B cell (primary cell): ENCODE measurements around the gene PKNOX1. TPM values are rescaled to one million over a fixed set of nuclear protein-coding genes. Genes with fewer than 3 reads are reported as not detected.

Experiments
- ATAC-seq: fragments of 200-7000 bp; cut with Tn5 transposase; one replicate; pipeline ENCODE4 v1.10.0; 2021; ENCODE audit warnings: low read depth, mild to moderate bottlenecking, moderate number of reproducible peaks, moderate library complexity
- CTCF ChIA-PET: fragments of 350-600 bp; sonication (Branson Sonifier 250); formaldehyde crosslinking; loops from one replicate; lab custom pipeline; 2021; ENCODE audit warnings: antibody characterized with exemption, inconsistent platforms; lab: Charles Lee
- POLR2A ChIA-PET: fragments of 350-600 bp; sonication (Branson Sonifier 250); formaldehyde crosslinking; loops from one replicate; lab custom pipeline; 2021; ENCODE audit warnings: antibody characterized with exemption; lab: Charles Lee
- DNase-seq: peaks from one replicate; pipeline ENCODE4 v3.0.0; 2013
- H2AFZ ChIP-seq: 2 replicates; pipeline ENCODE4 v1.6.1; 2012; ENCODE audit warnings: mild to moderate bottlenecking, low read depth, low read length; ENCODE audit not compliant: insufficient read depth, poor library complexity, severe bottlenecking
- H3K27ac ChIP-seq, 2 donors: 1 replicate in 1 of 2; 2 replicates in 1 of 2; pipeline ENCODE4 v1.5.1; 2012 to 2013; ENCODE audit warnings: low read length in 2 of 2, mild to moderate bottlenecking in 2 of 2, moderate library complexity in 1 of 2
- H3K27me3 ChIP-seq, 4 experiments: fragments of 200-600 bp in 1 of 4; sonication (generic) in 1 of 4; replicated peaks in 1 of 4; 1 replicate in 2 of 4; 2 replicates in 2 of 4; pipeline versions ENCODE4 v1.6.1 to v1.7.0; 2013 to 2016; ENCODE audit warnings: low read length in 3 of 4, mild to moderate bottlenecking in 2 of 4, mixed read lengths in 1 of 4, moderate library complexity in 1 of 4; ENCODE audit not compliant: insufficient read depth in 4 of 4, control insufficient read depth in 3 of 4; ENCODE audit errors: control extremely low read depth in 1 of 4
- H3K36me3 ChIP-seq, 2 experiments: replicated peaks in 1 of 2; 1 replicate in 1 of 2; 2 replicates in 1 of 2; pipeline versions ENCODE4 v1.6.1 to v1.7.1; 2013; ENCODE audit warnings: low read length in 1 of 2; ENCODE audit not compliant: insufficient read depth in 2 of 2, control insufficient read depth in 1 of 2; ENCODE audit errors: control extremely low read depth in 1 of 2, extremely low read depth in 1 of 2
- H3K4me1 ChIP-seq, 2 donors: fragments of 200-600 bp in 1 of 2; sonication (generic) in 1 of 2; 1 replicate in 1 of 2; 2 replicates in 1 of 2; pipeline versions ENCODE4 v1.5.1 to v1.6.1; 2013 to 2017; ENCODE audit warnings: low read length in 2 of 2; ENCODE audit not compliant: control insufficient read depth in 2 of 2, insufficient read depth in 2 of 2
- H3K4me2 ChIP-seq: replicated peaks from 2 replicates; pipeline ENCODE3; 2012; ENCODE audit warnings: mild to moderate bottlenecking, low read depth, low read length; ENCODE audit not compliant: poor library complexity, severe bottlenecking
- H3K4me3 ChIP-seq, 5 experiments: fragments of 200-600 bp in 1 of 5; sonication (generic) in 1 of 5; 1 replicate in 3 of 5; 2 replicates in 2 of 5; pipeline versions ENCODE4 v1.5.1 to v1.7.0; 2011 to 2016; ENCODE audit warnings: low read length in 4 of 5, mild to moderate bottlenecking in 4 of 5, low read depth in 2 of 5, control low read depth in 1 of 5, moderate library complexity in 1 of 5; ENCODE audit not compliant: insufficient read depth in 1 of 5; ENCODE audit errors: control extremely low read depth in 1 of 5, extremely low read depth in 1 of 5
- H3K79me2 ChIP-seq: fragments of 200-600 bp; sonication (generic); one replicate; pipeline ENCODE4 v1.6.0; 2016; ENCODE audit warnings: low read length; ENCODE audit not compliant: control insufficient read depth, insufficient read depth
- H3K9ac ChIP-seq: fragments of 200-600 bp; sonication (generic); 2 replicates; pipeline ENCODE4 v1.6.1; 2017; ENCODE audit warnings: mild to moderate bottlenecking, low read length, moderate library complexity
- H3K9me3 ChIP-seq, 3 donors: one replicate each; pipeline versions ENCODE4 v1.6.1 to v1.7.1; 2013; ENCODE audit warnings: low read length in 2 of 3; ENCODE audit not compliant: control insufficient read depth in 2 of 3, insufficient read depth in 1 of 3; ENCODE audit errors: control extremely low read depth in 1 of 3
- H4K20me1 ChIP-seq: 2 replicates; pipeline ENCODE4 v1.6.0; 2012; ENCODE audit warnings: mild to moderate bottlenecking, low read length; ENCODE audit not compliant: insufficient read depth, control insufficient read depth, poor library complexity, severe bottlenecking
- H3K27ac Mint-ChIP-seq: one replicate; pipeline ENCODE4 v1.8.0; 2021; ENCODE audit warnings: mixed read lengths
- H3K27me3 Mint-ChIP-seq: one replicate; pipeline ENCODE4 v1.8.0; 2021; ENCODE audit warnings: mixed read lengths
- H3K4me1 Mint-ChIP-seq: one replicate; pipeline ENCODE4 v1.8.0; 2021; ENCODE audit warnings: mixed read lengths
- H3K4me3 Mint-ChIP-seq: one replicate; pipeline ENCODE4 v1.8.0; 2021; ENCODE audit warnings: mixed read lengths
- H3K9me3 Mint-ChIP-seq: one replicate; pipeline ENCODE4 v1.8.0; 2022; ENCODE audit warnings: mixed read lengths; ENCODE audit not compliant: insufficient read depth
- EZH2 ChIP-seq: IDR thresholded peaks from 2 replicates; pipeline ENCODE4 v1.6.1; 2012; ENCODE audit warnings: borderline replicate concordance, low read depth, mild to moderate bottlenecking, moderate library complexity, low read length; ENCODE audit not compliant: insufficient read depth, poor library complexity, severe bottlenecking
- WGBS: methylation state at CpG from one replicate; pipeline ENCODE4 v1.1.5; 2013; ENCODE audit warnings: missing lambda C conversion rate; ENCODE audit not compliant: insufficient coverage; 5-methylcytosine and 5-hydroxymethylcytosine counted together
- intact Hi-C: fragments of 100-400 bp; cut with micrococcal nuclease; formaldehyde crosslinking; loops from one replicate; pipeline ENCODE4 v1.10.0; 2022
- polyA plus RNA-seq: library from polyadenylated mRNA; depleted of rRNA; stranded (reverse); fragments of >200 nt; gene quantifications from 2 replicates; pipeline ENCODE4 v1.2.3, GENCODE V29; 2012
- total RNA-seq, 2 donors: library from RNA; stranded (reverse); fragments of 120-200 nt in 1 of 2; gene quantifications; 1 replicate in 1 of 2; 2 replicates in 1 of 2; pipeline versions ENCODE4 v1.2.3 to v1.2.4, GENCODE V29; 2013 to 2022
- TF ChIP-seq, protein P1 (sequence below): fragments of 200-600 bp; IDR thresholded peaks from one replicate; pipeline ENCODE4 v1.8.0; 2022; ENCODE audit warnings: antibody characterized with exemption, mild to moderate bottlenecking

Gene PKNOX1
- total and polyA plus RNA-seq, 2 donors (not counting 1 experiment from before 2014, with no cell fraction given): 7.6 to 29.5 TPM

DNA sequence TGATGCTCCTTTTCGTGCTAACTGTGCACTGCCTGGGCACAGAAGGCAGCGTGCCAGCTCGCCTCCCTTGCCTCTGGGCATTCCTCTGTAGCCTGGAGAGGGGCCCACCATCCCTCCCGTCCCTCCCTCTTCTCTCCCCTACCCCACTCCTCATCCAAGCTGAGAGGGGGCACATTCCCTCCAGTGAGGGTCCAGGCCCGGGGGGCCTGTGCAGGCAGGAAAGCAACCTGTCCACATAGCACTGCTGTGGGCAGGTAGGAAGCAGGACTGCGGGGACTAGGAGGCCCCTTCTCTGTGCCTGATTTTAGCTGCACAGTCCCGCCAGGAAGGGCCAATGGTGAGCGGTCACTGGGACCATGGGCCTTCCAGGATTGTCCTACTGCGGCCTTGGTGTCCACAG is 10.3 kb upstream of the PKNOX1 start:
- H3K27me3 Mint-ChIP-seq: no peaks in the 10 kb centered on the region
- Histone ChIP-seq H3K9me3 (no peaks in the 10 kb centered on the region), H3K27me3 (no peaks in the 10 kb centered on the region), H4K20me1 (no peaks in the 10 kb centered on the region), H3K36me3 (no peaks in the 10 kb centered on the region), H3K4me3 (no peak overlapping the region), H3K27ac (no peak overlapping the region), H3K79me2 (no peaks in the 10 kb centered on the region), H3K4me2 (no peak overlapping the region), H3K4me1 (no peaks in the 10 kb centered on the region), H2AFZ (no peak overlapping the region), H3K9ac (no peak overlapping the region)
- no peaks in the 10 kb centered on the region for H3K4me1 Mint-ChIP-seq
- TF ChIP-seq, protein P1, sequence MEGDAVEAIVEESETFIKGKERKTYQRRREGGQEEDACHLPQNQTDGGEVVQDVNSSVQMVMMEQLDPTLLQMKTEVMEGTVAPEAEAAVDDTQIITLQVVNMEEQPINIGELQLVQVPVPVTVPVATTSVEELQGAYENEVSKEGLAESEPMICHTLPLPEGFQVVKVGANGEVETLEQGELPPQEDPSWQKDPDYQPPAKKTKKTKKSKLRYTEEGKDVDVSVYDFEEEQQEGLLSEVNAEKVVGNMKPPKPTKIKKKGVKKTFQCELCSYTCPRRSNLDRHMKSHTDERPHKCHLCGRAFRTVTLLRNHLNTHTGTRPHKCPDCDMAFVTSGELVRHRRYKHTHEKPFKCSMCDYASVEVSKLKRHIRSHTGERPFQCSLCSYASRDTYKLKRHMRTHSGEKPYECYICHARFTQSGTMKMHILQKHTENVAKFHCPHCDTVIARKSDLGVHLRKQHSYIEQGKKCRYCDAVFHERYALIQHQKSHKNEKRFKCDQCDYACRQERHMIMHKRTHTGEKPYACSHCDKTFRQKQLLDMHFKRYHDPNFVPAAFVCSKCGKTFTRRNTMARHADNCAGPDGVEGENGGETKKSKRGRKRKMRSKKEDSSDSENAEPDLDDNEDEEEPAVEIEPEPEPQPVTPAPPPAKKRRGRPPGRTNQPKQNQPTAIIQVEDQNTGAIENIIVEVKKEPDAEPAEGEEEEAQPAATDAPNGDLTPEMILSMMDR: no peak
- TF ChIP-seq EZH2: no peak
- intact Hi-C loops: no loop called here
- 99% methylated on average over 8 of the region's 9 CpGs for WGBS
- no peak overlapping the region for H3K27ac Mint-ChIP-seq
- ATAC-seq (no peak), DNase-seq (no peak)
- CTCF ChIA-PET: no interaction called here
- H3K4me3 Mint-ChIP-seq: no peak overlapping the region
- POLR2A ChIA-PET: no interaction called here
- H3K9me3 Mint-ChIP-seq: no peaks in the 10 kb centered on the region

DNA sequence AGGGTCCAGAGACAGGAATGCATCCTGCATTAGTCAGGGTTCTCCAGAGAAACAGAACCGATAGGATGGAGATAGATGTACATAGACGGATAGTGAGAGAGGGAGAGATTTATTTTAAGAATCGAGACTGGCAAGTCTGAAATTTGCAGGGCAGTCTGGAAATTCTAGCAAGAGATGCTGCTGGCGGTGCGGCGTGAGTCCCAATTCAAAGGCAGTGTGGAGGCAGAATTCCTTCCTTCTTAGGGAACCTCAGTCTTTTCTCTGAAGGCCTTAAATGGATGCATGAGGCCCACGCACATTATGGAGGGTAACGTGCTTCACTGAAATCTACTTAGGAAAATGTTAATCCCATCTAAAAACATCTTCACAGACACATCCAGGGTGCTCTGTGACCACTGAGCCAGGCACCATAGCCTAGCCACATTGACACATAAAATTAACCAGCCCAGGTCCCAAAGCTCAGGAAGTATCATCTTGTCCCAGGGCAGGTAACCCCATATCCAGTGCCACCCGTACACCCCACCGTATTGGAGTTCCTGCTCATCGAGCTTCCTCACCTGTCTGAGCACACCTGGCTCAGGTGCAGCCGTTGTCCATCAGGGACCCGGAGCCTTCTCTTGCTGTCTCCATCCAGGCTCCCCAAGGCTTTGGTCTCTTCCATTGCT is 9.7 kb upstream of the PKNOX1 start:
- ATAC-seq (no peak), DNase-seq (no peak)
- Mint-ChIP-seq H3K4me1 (no peaks in the 10 kb centered on the region), H3K4me3 (no peak overlapping the region), H3K27me3 (no peaks in the 10 kb centered on the region), H3K9me3 (no peaks in the 10 kb centered on the region), H3K27ac (no peak overlapping the region)
- no peak overlapping the region for H3K27ac ChIP-seq
- ChIA-PET POLR2A (no interaction called here), CTCF (no interaction called here)
- WGBS: 94% methylated on average over 11 of the region's 13 CpGs
- no peaks in the 10 kb centered on the region for H3K9me3 ChIP-seq
- H3K4me1 ChIP-seq: no peaks in the 10 kb centered on the region
- no peak overlapping the region for H3K4me3 ChIP-seq
- TF ChIP-seq, protein P1: no peak
- TF ChIP-seq EZH2: no peak
- intact Hi-C loops: no loop called here
- H3K9ac ChIP-seq: no peak overlapping the region
- no peaks in the 10 kb centered on the region for H4K20me1 ChIP-seq
- H3K36me3 ChIP-seq: no peaks in the 10 kb centered on the region
- no peaks in the 10 kb centered on the region for H3K27me3 ChIP-seq
- H3K4me2 ChIP-seq: no peak overlapping the region
- H3K79me2 ChIP-seq: no peaks in the 10 kb centered on the region
- H2AFZ ChIP-seq: no peak overlapping the region
